ENCODE measurements around the gene PDE6D. TPM values are rescaled to one million over a fixed set of nuclear protein-coding genes. Genes with fewer than 3 reads are reported as not detected.

The PDE6D gene
- total RNA-seq, 4 donors from 2014 or later = 12.6 to 29.4 (median 23.6) TPM

DNA sequence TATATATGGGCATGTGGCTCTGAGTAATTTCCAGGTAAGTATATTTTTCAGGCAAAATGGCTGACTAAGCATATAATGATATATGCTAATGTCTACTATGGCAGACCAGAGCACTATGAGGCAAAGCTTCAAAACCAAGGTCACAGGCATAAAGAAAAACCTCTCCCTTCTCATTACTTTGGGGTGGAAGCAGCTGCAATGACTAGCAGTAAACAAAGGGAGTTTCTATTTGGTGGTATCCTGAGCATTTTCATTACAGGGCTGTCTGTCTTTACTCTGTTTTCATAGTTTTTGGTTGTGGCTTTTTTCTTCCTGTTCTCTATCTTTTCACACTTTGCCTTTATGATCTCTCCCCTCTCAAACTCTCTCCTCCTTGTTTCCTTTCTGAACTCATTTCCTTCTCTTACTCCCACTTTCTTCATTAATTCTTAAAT, 15.6 kb downstream of the PDE6D start:
- TF ChIP-seq, protein P1, sequence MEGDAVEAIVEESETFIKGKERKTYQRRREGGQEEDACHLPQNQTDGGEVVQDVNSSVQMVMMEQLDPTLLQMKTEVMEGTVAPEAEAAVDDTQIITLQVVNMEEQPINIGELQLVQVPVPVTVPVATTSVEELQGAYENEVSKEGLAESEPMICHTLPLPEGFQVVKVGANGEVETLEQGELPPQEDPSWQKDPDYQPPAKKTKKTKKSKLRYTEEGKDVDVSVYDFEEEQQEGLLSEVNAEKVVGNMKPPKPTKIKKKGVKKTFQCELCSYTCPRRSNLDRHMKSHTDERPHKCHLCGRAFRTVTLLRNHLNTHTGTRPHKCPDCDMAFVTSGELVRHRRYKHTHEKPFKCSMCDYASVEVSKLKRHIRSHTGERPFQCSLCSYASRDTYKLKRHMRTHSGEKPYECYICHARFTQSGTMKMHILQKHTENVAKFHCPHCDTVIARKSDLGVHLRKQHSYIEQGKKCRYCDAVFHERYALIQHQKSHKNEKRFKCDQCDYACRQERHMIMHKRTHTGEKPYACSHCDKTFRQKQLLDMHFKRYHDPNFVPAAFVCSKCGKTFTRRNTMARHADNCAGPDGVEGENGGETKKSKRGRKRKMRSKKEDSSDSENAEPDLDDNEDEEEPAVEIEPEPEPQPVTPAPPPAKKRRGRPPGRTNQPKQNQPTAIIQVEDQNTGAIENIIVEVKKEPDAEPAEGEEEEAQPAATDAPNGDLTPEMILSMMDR (IDR thresholded peaks at IDR 0.05; ENCODE audit: low read depth) = no peak

DNA sequence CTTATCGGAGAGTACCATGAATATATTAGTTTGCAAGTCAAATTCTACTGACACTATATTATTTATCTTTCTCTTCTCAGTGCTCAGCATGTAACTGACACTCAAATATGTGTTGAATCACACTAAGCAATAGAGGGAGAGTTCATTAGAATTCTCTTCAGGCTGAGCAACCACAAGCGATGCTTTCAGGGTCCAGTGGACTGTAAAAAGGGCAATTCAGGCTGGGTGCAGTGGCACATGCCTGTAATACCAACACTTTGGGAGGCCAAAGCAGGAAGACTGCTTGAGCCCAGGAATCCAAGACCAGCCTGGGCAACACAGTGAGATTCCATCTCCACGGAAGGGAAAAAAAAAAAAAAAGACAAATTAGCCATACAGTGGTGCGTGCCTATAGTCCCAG, 16.3 kb downstream of the PDE6D start:
- TF ChIP-seq, protein P1 (IDR thresholded peaks at IDR 0.05; ENCODE audit: low read depth) = no peak

DNA sequence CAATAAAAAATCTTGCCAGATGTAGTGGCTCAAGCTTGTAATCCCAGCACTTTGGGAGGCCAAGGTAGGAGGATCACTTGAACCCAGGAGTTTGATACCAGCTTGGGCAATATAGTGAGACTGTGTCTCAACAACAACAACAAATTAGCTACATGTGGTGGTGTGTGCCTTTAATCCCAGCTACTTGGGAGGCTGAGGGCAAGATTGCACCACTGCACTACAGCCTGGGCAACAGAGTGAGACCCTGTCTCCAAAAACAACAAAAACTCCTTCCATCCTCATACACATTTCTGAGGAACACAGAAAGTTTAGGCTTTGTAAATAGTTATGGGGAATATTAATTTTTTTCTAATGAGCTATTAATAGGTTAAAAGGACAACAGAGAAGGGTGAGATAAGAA, 17.0 kb downstream of the PDE6D start:
- TF ChIP-seq, protein P1 (IDR thresholded peaks at IDR 0.05; ENCODE audit: low read depth) = no peak

DNA sequence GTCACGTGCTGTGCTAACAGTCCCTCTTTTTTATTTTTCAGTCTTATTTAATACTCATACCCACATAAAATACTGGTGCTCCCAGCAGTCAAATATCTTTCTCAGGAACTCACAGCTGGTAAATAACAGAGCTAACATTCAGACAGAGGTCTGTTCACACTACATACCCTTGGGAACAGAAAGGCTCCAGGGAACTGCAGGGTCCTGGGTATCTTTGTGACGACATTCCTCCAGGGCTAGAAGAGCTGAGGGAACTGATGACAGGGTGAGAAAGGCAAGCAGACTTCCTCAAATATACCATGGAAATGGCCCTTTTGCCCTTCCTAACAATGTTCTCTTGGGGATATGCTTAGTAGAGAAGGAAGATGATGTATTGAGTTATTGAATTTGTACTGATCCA, 19.3 kb downstream of the PDE6D start:
- TF ChIP-seq, protein P1 (IDR thresholded peaks at IDR 0.05; ENCODE audit: low read depth) = no peak

GRCh38 chr2:231752061-231752460, 29.0 kb downstream of the PDE6D start:
- TF ChIP-seq, protein P1 (IDR thresholded peaks at IDR 0.05; ENCODE audit: low read depth) = no peak

- TF ChIP-seq, protein P1 (IDR thresholded peaks at IDR 0.05; ENCODE audit: low read depth) = no peak
Measured at GRCh38 chr2:231751042-231751815, 29.9 kb downstream of the PDE6D start.

GRCh38 chr2:231745303-231746038, 35.6 kb downstream of the PDE6D start:
- TF ChIP-seq, protein P1 (IDR thresholded peaks at IDR 0.05; ENCODE audit: low read depth) = no peak
